D721Med (cell line): ENCODE data around the gene ENHO.
"Not testable (repeated sequence)": the region's sequence is repeated elsewhere in the genome, so short reads cannot be mapped to it uniquely, and the experiment has no call there.

Source experiments
- DNase-seq: peaks from one replicate; pipeline ENCODE4 v3.0.0; 2011; ENCODE audit warnings: low spot score; ENCODE audit not compliant: insufficient read length
- FAIRE-seq: peaks from 2 replicates; lab custom pipeline; 2011; peaks lifted over from hg19 to GRCh38; lab: Jason Lieb, UNC
- TF ChIP-seq, protein P1 (sequence below): IDR thresholded peaks from 2 replicates; pipeline ENCODE4 v1.5.1; 2012; ENCODE audit warnings: mild to moderate bottlenecking, control low read depth; ENCODE audit not compliant: insufficient read depth; ENCODE audit errors: missing control alignments

The ENHO gene

DNA sequence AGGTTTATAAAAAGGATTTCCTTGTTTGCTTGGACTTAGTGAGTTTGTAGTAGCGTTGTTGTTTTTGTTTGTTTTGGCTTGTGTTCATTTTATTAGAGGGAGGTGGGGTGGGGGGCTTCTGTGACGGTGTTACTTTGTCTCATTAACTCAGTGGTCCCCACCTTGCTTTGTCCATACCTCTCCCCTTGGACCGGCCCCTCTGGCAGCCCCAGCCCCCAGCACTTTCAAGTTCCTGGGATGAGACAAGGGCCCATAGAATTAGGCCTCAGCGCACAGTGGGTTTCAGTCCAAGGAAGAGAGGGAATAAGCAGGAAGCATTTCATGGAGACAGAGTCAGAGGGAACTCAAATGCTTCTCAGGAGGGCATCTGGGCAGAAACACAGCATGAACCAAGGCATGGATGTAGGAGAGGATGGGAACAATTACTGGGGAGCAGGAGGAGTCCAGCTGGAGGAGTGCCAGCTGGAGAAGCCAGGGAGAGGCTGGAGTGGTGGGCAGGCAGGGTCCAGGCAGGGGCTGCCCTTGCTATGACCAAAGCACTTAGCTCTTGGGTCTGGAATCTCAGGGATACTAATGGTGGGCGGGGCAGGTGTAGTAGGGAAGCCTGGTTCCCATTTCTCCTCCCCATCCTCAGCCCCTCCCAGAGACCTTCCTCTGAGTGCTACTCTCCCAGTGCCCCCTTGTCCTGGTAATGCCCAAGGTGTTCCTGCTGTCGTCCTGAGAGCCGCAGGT lies 23.5 kb upstream of the ENHO start:
- DNase-seq, result no peak
- FAIRE-seq, result no peak
- TF ChIP-seq, protein P1, sequence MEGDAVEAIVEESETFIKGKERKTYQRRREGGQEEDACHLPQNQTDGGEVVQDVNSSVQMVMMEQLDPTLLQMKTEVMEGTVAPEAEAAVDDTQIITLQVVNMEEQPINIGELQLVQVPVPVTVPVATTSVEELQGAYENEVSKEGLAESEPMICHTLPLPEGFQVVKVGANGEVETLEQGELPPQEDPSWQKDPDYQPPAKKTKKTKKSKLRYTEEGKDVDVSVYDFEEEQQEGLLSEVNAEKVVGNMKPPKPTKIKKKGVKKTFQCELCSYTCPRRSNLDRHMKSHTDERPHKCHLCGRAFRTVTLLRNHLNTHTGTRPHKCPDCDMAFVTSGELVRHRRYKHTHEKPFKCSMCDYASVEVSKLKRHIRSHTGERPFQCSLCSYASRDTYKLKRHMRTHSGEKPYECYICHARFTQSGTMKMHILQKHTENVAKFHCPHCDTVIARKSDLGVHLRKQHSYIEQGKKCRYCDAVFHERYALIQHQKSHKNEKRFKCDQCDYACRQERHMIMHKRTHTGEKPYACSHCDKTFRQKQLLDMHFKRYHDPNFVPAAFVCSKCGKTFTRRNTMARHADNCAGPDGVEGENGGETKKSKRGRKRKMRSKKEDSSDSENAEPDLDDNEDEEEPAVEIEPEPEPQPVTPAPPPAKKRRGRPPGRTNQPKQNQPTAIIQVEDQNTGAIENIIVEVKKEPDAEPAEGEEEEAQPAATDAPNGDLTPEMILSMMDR, result no peak

DNA sequence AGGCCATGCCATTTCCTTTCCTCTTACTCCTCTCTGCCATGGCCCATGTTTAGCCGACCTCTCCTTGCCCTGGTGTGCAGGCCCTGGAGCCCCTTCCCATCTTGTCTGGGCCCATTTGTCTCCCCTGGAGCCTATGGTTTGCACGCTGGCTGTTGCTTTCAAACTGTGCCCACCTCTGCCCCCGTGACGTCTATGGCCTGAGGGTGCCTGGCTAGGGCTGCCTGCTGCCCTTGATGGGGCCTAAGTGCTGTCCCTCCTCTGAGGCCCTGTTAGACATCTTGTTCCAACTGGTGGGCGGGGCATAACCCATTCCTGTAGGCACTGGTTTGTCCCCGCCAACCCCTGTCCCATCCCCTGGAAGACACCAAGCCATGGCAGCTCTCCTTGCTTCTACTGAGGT lies 22.7 kb upstream of the ENHO start:
- TF ChIP-seq, protein P1, result no peak
- no peak for FAIRE-seq
- DNase-seq, result no peak

DNA sequence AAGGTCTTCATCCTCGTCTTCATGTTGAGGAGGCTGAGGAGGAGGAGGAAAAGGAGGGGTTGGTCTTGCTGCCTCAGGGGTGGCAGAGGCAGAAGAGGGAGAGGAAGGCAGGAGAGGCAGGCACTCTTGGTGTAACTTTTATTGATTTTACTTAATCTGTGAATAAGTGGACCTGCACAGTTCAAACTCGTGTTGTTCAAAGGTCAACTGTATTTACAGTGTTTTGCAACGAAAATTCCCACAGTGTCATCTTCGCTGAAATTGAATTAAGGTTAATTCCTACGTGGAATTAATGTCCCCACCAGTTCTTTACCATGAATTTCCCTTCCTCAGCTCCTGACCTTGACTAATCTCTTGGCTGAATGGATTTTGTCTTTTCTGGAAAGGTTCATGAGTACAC lies 21.2 kb upstream of the ENHO start:
- FAIRE-seq (no peak), DNase-seq (no peak)
- TF ChIP-seq, protein P1, result no peak

DNA sequence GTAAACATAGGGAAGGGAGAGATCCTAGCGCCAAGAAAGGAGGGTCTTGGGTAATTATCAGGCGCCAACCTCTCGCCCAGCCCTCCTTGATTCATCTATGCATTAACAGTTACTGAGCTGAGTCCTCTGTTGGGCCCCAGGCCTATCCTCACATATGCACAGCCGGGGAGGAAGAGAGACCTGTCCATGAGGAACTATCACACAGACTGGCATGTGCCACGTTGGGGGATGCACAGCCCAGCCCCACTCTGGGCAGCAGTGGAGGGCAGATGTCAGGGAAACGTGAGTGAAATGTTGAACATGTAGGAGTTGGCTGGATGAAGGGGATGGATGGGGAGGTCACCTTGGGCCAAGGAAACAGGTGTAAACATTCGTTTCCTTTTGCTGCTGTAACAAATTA lies 18.8 kb upstream of the ENHO start:
- DNase-seq, result no peak
- TF ChIP-seq, protein P1, result no peak
- FAIRE-seq, result no peak

DNA sequence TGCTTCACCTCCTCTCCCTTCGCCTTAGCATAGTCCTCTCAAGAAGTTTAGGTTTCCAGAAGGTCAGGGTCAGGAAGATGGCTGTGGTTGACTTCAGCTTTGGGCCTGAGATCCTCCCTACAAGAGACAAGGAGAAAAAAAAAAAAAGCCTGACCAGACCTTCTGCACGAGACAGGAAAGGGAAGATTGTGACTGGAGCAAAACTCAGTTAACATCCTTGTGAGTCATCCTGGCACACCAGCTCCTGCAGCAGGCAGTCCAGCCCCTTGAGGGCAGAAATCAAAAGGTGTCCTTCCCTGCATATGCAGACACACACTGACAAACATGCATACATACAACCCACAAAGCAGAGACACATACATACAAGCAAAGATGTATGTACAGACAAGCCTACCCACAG lies 18.0 kb upstream of the ENHO start:
- no peak for DNase-seq
- no peak for FAIRE-seq

DNA sequence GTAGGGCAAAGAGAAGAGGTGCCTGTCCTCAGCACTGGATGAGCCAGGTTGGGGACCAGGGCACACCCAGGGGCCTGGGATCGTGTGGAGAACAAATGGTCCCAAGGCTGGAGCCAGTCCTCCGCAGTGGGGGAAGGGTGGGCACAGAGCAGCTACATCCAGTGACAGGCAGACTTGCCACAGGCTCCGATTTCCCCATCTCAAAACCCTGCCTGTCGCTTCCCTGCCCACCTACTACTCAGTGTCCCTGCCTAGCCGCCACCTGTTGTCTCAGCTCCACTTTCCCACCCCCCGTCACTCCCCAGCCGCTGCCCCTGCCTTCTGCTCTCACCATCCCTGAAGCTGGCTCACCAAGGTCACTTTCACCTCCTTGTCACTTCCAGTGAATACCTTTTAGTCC lies 13.9 kb upstream of the ENHO start:
- FAIRE-seq, result no peak
- TF ChIP-seq, protein P1, result no peak
- DNase-seq, result no peak

More for the DNA sequence above, 18.0 kb upstream of the ENHO start:
- TF ChIP-seq, protein P1, result no peak

DNA sequence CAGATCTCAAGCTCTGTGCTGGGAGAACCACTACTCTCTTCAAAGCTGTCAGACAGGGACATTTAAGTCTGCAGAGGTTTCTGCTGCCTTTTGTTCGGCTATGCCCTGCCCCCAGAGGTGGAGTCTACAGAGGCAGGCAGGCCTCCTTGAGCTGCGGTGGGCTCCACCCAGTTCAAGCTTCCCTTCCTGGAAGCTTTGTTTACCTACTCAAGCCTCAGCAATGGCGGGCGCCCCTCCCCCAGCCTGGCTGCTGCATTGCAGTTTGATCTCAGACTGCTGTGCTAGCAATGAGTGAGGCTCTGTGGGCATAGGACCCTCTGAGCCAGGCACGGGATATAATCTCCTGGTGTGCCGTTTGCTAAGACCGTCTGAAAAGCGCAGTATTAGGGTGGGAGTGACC lies 9.3 kb upstream of the ENHO start:
- DNase-seq, FAIRE-seq: not testable (repeated sequence)
